ENCODE measurements around the gene ITGB1BP2.
"Not testable (repeated sequence)": the region's sequence is repeated elsewhere in the genome, so short reads cannot be mapped to it uniquely, and the experiment has no call there.

Gene ITGB1BP2

DNA sequence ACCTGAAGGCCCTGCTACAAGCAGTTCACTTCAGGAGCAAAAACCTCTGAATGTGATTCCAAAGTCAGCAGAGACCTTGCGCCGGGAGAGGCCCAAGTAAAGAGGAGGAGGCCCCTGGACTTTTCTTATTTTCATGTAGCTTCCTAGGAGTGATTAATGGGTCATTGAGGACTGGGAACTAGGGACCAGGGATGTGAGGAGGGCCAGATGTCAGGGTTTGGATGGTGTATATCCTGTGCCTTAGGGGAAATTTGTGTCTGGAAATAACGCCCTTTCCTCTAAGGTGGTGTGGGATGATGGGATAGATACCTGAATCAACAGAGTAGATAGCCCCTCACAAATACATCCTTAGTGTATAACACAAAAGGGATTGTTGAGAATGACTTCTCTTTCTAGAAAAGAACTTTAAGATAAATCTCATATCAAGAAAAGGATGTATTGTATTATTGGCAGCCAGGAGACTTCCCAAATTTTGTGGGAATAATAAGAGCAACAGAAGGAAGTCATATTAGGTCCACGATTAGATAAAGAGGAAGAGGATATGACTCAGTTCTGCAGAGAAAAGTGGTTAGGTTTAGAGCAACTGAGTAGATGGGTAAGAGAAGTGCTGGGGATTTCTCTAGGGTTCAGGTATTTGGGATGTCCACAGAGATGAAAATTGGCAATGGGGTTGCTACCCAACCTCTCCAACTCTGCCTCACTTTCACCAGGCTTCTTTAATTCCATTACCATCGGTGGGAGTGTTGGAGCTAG, 1.1 kb downstream of the ITGB1BP2 start:
- no peak for DNase-seq (ENCODE audit: low read depth)

DNA sequence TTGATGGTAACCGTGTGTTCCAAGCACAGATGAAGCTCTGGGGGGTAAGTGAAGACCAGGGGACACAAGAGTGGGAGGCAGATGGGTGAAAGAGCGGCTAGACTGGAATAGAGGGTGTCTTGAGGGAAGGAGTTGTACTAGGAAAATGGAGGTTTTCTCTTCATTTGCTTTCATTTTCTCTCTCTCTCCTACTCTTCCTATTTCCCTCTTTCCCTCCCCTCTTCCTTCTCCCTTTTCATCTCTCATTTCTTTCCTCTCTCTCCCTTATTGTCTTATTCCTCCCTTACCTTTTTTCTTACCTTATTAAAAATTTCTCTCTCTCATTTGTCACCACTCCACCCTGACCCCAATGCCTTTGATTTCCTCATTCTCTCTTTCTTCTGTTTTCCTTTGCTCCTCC, 3.0 kb downstream of the ITGB1BP2 start:
- DNase-seq (ENCODE audit: low read depth), result no peak

DNA sequence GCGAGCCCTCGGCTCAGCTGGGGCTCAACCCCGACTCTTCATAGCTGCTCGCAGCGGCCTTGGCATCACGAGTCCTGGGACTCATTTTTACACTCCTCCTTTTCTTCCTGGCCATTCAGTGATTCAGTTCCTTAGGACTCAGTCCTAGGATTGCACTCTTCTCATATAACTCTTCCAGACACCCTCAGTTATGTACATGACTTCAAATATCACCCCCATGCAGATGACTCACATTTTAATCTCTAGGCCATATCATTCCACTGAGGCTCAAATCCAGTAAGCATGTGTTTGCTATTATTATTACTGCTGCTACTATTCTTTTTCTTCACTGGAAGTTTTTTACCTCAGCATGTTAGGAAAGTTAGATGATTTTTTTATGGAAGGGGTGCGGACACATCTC, 14.4 kb downstream of the ITGB1BP2 start:
- peak; percentile 54 for DNase-seq (ENCODE audit: low read depth)

DNA sequence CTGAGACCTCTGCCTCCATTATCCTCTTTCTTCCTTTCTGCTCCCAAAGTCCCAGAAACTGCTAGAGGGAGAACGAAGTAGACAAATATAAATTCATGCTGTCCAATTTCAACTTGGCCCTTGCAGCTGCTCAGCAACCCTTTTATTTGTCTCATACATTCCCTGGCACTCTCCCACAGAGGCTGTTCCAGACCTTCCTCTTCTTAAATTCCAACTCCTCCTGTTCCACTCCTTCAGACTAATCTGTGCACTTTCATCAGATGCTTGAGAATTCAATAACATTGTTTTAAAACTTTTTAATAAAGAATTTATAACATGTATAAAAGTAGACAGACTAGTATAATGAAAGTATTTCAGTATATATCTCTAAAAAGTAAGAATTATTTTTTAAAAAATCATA, 15.4 kb downstream of the ITGB1BP2 start:
- not testable (repeated sequence) for DNase-seq (ENCODE audit: low read depth)

DNA sequence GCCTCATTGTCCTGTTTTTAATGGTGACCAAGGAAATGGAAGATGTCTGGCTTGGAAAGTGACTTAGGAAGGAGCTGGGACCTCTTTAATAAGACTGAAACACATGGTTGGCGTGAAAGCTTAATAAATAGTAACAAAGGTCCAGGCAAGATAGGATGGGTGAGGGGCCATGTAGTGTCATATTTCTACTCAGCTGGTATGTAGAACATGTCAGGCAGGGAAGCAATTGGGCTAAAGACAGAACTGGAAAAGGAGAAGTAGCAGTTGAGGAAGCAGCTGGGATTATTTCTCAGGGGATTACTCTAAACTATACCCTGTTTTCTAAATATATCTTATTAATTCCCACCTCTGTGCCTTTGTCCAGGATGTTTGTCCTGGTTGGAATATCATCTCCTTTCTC, 18.6 kb downstream of the ITGB1BP2 start:
- DNase-seq (ENCODE audit: low read depth), result no peak

DNA sequence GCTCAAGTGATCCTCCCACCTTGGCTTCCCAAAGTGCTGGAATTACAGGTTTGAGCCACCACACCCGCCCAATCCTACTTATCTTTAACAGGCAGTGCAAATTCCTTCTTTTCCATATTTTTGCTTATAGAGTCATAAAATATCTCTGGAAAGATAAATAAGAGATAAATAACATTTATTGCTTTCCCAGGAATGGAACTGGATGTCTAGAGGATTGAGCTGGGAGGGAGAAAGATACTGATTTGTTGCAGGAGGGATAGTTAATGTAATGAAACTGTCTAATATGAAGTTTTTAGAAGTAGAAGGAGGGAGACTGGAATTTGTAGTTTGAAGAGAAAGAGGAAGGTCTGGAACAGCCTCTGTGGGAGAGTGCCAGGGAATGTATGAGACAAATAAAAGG, 20.2 kb downstream of the ITGB1BP2 start:
- no peak for DNase-seq (ENCODE audit: low read depth)

DNA sequence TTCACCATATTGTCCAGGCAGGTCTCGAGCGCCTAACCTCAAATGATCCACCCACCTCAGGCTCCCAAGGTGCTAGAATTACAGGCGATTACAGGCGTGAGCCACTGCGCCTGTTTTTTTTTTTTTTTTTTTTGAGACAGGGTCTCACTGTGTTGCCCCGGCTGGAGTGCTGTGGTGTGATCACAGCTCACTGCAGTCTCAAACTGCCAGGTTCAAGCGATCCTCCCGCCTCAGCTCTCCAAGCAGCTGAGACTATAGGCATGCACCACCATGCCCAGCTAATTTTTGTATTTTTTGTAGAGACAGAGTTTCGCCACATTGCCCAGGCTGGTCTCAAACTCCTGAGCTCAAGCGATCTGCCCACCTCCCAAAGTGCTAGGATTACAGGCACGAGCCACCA, 22.9 kb downstream of the ITGB1BP2 start:
- not testable (repeated sequence) for DNase-seq (ENCODE audit: low read depth)

DNA sequence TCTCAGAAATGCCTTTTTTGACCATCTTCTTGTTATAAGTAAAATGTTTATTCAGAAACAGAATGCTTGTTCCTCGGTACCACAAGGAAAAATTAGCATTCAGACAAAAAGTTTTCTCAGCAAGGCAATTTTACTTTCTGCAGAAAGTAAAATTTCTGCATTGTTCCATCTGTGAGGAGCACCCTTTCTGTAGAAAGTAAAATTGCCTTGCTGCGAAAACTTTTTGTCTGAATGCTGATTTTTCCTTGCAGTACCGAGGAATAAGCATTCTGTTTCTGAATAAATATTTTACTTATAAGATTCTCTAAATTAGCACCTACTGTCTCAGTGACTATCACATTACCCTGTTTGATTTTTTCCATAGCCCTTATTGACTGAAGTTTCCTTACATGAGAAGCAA, 24.8 kb downstream of the ITGB1BP2 start:
- DNase-seq (ENCODE audit: low read depth), result no peak

DNA sequence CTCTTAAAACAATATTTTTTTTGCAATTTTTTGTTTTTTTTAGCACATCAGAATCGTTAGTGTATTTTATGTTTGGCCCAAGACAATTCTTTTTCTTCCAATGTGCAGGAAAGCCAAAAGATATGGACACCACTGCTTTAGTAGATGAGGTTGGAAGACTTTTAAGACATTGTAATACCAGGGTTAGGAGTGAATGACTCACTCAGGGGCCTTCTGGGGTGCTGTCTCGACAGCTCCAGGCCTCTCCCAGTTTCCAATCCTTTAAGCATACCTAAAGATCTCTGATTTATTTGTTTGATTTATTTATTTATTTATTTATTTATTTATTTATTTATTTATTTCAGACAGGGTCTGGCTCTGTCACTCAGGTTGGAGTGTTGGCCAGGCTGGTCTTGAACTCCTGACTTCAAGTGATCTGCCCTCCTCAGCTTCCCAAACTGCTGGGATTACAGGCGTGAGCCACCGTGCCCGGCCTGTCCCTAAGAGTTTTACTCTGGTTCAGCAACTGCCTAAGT, 47.7 kb downstream of the ITGB1BP2 start:
- DNase-seq (ENCODE audit: low read depth), result not testable (repeated sequence)

DNA sequence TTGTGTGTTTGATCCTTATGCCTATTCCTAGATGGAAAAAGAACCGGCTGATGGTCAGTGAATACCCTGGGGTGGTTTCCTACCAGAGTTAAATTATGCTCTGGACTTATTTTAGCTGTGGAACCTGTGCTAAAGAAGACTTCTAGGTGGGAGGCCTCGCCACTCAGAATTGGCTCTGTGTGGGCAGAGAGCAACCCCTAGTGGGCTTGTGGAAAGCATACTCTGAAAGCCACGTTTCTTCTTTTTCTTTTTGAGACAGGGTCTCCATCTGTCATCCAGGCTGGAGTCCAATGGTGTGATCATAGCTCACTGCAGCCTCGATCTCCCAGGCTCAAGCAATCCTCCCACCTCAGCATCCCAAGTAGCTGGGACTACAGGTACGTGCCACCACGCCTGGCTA, 48.3 kb downstream of the ITGB1BP2 start:
- not testable (repeated sequence) for DNase-seq (ENCODE audit: low read depth)

DNA sequence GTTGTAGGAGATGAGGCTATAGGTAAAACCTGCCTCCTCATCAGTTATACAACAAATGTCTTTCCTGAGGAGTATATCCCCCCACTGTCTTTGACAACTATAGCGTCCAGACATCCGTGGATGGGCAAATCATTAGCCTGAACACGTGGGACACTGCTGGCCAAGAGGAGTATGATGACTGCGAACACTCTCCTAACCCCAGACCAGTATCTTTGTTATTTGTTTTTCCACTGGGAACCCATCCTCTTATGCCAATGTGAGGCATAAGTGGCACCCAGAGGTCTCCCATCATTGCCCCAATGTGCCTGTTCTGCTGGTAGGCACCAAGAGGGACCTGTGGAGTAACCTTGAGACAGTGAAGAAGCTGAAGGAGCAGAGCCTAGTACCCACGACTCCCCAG, 50.9 kb downstream of the ITGB1BP2 start:
- not testable (repeated sequence) for DNase-seq (ENCODE audit: low read depth)

Data from non-pigmented ciliary epithelial cell (primary cell).